Left cardiac atrium (tissue), 4 donors: Measurements from ENCODE around the gene LRRC4C. TPM values are rescaled to one million over a fixed set of nuclear protein-coding genes. Genes with fewer than 3 reads are reported as not detected.

Experiments used
- ATAC-seq, 2 donors: fragments of 200-7000 bp; cut with Tn5 transposase; one replicate each; pipeline ENCODE4 v1.9.1; 2020; ENCODE audit warnings: mild to moderate bottlenecking in 2 of 2, moderate library complexity in 2 of 2
- DNase-seq: peaks from one replicate; pipeline ENCODE4 v3.0.0-alpha.2; 2020
- intact Hi-C, 2 donors: fragments of 100-400 bp; cut with DNase I; formaldehyde crosslinking; loops; one replicate each; pipeline versions ENCODE4 v1.14.1 to v1.15.1; 2022 to 2023
- total RNA-seq, 2 donors: library from RNA; stranded (reverse); fragmentation: NEBNext Ultra II Directional; extraction: Animal tissue kit (Norgen Biotek cat#: 25700); gene quantifications; one replicate each; pipeline ENCODE4 v1.2.1, GENCODE V29; 2021
- donor health status: DM: no; HTN: yes; CAD: no.
- donor health status: DM: no; HTN: yes; CAD: no; lungs with severe emphysema.
- donor health status: DM: yes; HTN: yes; CAD: no.
- donor health status: Dilated cardiomyopathy.

LRRC4C gene
- total RNA-seq, 2 donors from 2014 or later, result 1.3 to 1.6 TPM

- DNase-seq, result no peak
- intact Hi-C loops, result no loop called here
- ATAC-seq, result no peak
Observed at GRCh38 chr11:41351825-41352224, 107.6 kb downstream of the LRRC4C start.

DNA sequence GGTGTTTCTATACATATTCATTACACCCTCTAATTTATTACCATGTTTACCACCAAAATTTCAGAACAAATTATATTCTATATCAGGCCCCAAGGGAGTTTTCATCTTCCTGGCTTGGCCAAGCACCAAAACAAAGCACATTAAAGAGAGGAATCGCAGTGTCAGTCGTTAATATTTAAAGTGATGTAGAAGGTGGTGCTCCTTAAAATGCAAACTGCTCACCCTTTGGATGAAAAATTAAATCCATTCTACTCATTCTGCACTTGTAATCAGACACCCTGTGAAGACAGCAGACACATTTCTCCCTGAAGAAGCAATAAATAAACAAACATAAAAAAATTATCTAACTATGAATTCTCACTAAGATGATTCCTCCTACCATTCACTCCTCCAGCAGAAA lies 113.4 kb downstream of the LRRC4C start:
- DNase-seq (no peak), ATAC-seq (no peak)
- intact Hi-C loops, result no loop called here

- ATAC-seq, result no peak
- intact Hi-C loops, result no loop called here
Observed at GRCh38 chr11:41334007-41334933, 125.2 kb downstream of the LRRC4C start.

DNA sequence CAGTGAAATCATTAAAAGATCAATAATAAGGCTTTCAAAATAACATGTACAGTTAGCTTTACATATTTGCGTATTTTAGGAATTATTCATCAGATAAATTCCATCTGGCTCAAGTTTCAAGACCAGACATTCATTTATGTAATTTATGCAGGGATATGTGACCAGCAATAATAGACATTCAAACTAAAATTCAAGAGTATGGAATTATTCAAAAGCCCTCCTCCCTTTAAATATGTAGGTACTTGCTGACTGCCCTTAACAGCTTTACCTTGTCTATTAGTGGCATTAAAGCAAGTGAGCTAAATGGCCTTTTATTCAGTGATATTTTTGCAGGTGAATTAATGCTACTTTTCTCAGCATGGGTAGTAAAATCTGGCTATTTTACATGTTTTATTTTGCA lies 126.1 kb downstream of the LRRC4C start:
- intact Hi-C loops, result no loop called here
- ATAC-seq (no peak), DNase-seq (no peak)

More at GRCh38 chr11:41334007-41334933, 125.2 kb downstream of the LRRC4C start:
- DNase-seq, result no peak

DNA sequence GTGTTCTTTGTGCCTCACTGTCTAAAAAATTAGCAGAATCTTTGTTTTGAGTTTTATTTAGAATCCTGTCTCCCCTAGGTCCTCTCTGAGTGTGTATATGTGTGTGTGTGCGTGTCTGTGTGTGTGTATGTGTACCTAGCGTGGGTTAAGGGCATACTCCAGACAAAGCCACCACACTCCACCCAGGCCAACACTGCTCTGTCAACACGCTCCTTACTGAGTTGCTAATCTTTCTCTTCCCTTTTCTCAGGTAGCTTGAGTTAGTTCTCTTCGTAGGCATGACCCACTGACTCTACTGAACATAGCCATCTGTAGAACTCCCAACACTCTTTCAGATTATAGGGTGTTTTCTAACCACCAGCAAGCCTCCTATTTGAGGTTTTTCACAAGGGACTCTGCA lies 131.1 kb downstream of the LRRC4C start:
- intact Hi-C loops, result no loop called here
- no peak for ATAC-seq
- no peak for DNase-seq

GRCh38 chr11:41323446-41323845 lies 136.0 kb downstream of the LRRC4C start:
- ATAC-seq (no peak), DNase-seq (no peak)
- intact Hi-C loops, result no loop called here

- ATAC-seq, result no peak
- no peak for DNase-seq
- intact Hi-C loops, result no loop called here
Observed at GRCh38 chr11:41320653-41321052, 138.8 kb downstream of the LRRC4C start.

DNA sequence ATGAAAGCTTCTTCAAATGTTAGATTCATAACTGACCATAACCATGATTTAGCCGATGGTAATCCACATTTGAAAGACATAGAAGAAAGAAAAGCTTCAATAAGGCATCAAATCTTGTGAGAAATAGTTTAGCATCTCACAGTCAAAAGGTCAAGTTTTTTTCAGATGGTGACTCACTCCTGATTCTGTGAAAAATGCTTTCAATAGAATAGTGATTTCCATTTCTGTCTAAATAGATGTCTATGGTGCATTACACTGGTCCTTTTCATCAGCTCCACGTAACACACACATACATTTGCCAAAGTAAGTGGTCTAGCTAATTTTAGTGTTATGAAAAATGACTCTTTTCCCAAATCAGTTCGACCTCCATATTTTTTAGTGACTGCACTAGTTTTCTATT lies 139.2 kb downstream of the LRRC4C start:
- intact Hi-C loops, result no loop called here
- ATAC-seq (no peak), DNase-seq (no peak)

DNA sequence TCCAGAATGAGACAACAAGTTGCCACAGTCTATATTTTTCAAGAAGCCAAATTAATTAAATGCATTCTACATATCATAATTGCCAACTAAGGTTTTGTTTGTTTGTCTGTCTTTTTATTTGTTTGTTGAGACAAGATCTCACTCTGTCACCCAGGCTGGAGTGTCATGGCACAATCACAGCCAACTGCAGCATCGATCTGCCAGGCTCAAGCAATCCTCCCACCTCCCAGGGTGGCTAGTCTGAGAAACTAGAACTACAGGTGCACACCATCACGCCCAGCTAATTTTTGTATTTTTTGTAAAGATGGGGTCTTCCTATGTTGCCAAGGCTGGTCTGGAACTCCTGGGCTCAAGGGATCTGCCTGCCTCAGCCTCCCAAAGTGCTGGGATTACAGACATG lies 140.0 kb downstream of the LRRC4C start:
- ATAC-seq (no peak), DNase-seq (no peak)
- intact Hi-C loops, result no loop called here

GRCh38 chr11:41316751-41317150 lies 142.7 kb downstream of the LRRC4C start:
- ATAC-seq (no peak), DNase-seq (no peak)
- intact Hi-C loops, result no loop called here

- DNase-seq, result no peak
- intact Hi-C loops, result no loop called here
- no peak for ATAC-seq
Observed at GRCh38 chr11:41313226-41313625, 146.2 kb downstream of the LRRC4C start.

- intact Hi-C loops, result no loop called here
- no peak for ATAC-seq
- no peak for DNase-seq
Observed at GRCh38 chr11:41309716-41310115, 149.7 kb downstream of the LRRC4C start.

DNA sequence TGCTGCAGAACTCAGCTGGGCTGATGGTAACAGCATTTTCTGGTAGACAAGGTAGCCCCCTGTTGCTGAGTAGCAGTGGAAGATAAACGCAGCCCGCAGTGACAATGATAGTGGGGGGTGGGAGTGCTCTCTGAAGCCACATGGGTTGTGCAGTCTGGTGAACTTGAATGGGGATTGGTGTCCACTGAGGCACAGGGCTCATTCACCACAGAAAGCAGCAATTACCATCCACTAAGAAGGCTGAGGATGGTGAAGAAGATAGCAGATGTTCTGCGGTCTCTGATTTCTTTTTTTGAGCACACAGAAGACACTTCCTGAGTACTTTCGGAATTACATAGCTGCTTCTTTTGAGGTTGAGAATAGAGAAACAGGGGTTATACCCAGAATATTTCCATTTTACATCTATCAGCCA lies 150.3 kb downstream of the LRRC4C start:
- no peak for DNase-seq
- ATAC-seq, result no peak
- intact Hi-C loops, result no loop called here

- ATAC-seq, result no peak
- intact Hi-C loops, result no loop called here
- DNase-seq, result no peak
Observed at GRCh38 chr11:41308286-41308685, 151.2 kb downstream of the LRRC4C start.

DNA sequence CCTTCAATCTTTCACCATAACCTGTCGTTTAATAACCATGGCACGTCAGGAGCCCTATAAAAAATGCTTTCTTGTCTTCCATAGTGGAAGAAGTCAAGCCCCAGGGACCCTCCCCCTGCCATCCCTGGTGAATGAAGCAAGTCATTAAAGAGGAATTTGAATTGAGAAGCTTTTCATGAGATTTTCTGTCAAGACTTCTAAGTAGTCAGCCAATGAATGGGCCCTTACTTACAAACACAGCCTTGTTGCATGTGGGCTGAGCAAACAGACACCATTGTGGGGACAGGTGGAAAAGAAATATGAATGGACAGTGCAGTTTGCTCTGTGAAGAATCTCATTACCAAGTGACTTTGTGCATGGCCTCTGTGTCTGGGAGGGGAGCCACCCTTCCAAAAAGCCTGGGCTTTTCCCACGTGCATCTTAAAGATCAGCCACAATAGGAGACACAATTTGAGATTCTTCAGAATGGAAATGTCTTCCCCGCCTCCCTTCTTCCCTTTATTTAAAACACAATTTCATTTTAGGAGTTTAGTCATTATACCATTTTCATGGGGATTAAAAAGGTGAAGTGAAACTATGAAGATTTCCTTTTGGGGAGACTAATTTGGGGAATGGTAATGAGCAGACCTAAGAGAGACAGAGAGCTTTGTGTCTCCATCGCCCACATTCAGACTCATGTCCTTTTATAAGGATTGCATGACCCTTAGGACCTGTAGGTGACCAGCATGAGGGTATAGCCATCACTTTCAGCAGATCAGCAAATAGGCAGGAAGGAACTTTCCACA lies 152.0 kb downstream of the LRRC4C start:
- intact Hi-C loops, result no loop called here
- no peak for DNase-seq
- ATAC-seq, result no peak

DNA sequence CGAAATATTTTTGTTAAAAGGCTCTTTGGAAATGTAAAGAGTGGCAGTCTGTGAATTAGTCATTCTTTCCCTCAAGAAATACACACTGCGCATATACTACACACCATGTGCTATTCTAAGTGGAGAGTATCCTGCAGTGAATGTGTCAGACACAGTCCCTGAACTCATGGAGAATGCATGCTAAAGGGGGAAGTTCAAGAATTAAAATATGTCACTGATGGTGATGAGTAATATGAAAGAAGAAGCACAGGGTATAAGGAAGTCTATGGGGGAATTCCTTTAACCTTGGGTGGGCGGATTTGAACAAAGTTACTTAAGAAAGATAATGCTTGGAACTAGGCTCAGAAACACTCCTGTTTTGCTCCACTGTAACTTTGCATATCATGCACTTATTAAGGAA lies 153.0 kb downstream of the LRRC4C start:
- DNase-seq, result no peak
- ATAC-seq, result no peak

GRCh38 chr11:41301023-41301422 lies 158.4 kb downstream of the LRRC4C start:
- no peak for DNase-seq
- intact Hi-C loops, result no loop called here

More for the DNA sequence above, 153.0 kb downstream of the LRRC4C start:
- intact Hi-C loops, result no loop called here

DNA sequence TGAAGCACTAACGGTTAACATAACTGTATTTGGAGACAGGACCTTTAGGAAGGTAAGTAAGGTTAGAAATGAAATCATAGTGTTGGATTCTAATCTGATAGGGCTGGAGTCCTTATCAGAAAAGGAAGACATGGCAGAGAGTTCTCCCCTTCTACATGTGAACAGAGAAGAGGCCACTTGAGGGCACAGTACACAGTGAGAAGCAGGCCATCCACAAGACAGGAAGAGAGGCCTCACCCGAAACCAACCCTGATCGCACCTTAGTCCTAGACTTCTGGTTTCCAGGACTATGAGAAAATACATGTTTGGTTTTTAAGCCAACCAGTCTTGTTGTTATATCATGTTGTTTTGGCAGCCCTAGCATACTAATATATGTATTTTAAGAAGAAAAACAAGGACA lies 170.0 kb downstream of the LRRC4C start:
- intact Hi-C loops, result no loop called here
- ATAC-seq (no peak), DNase-seq (no peak)

More at GRCh38 chr11:41301023-41301422, 158.4 kb downstream of the LRRC4C start:
- no peak for ATAC-seq

DNA sequence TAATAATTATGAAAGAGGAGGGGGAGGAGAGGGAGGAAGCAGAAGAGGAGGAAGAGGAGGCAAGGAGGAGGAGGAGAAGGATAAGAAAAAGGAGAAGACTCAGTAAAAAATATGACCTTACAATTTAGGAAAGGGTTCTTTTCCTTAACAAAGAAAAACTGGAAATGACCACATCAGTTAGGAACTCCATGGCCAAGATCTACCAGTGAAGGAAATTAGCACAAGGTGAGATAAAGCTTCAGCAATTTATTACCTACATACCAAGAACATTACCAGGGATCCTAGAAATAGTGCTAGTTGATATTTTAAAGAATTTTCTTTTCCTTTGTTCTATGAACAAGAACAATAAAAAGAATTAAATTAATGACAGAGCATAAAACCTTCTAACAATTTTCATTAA lies 172.7 kb downstream of the LRRC4C start:
- ATAC-seq (no peak), DNase-seq (no peak)
- intact Hi-C loops, result no loop called here

- intact Hi-C loops, result no loop called here
- ATAC-seq (no peak), DNase-seq (no peak)
Observed at GRCh38 chr11:41284354-41284753, 175.1 kb downstream of the LRRC4C start.
